Neural crest cell (in vitro differentiated cells): ENCODE measurements around the gene PIBF1. TPM values are rescaled to one million over a fixed set of nuclear protein-coding genes. Genes with fewer than 3 reads are reported as not detected.
"Not testable (repeated sequence)": the region's sequence is repeated elsewhere in the genome, so short reads cannot be mapped to it uniquely, and the experiment has no call there.

Experiments
- DNase-seq: peaks from one replicate; pipeline ENCODE4 v3.0.0; 2021; ENCODE audit warnings: low read depth, mixed read lengths, low spot score
- H3K27ac Mint-ChIP-seq: one replicate; pipeline ENCODE4 v1.8.0; 2021; ENCODE audit warnings: mild to moderate bottlenecking, mixed read lengths; ENCODE audit not compliant: unreplicated experiment
- H3K27me3 Mint-ChIP-seq: 2 replicates; pipeline ENCODE4 v1.8.0; 2021; ENCODE audit warnings: low read depth, mild to moderate bottlenecking, mixed read lengths
- H3K36me3 Mint-ChIP-seq: 2 replicates; pipeline ENCODE4 v1.8.0; 2021; ENCODE audit warnings: low read depth, mild to moderate bottlenecking, mixed read lengths
- H3K4me1 Mint-ChIP-seq: 2 replicates; pipeline ENCODE4 v1.8.0; 2021; ENCODE audit warnings: mixed read lengths
- H3K4me3 Mint-ChIP-seq: one replicate; pipeline ENCODE4 v1.8.0; 2021; ENCODE audit warnings: mild to moderate bottlenecking, mixed read lengths
- H3K9me3 Mint-ChIP-seq: 2 replicates; pipeline ENCODE4 v1.8.0; 2021; ENCODE audit warnings: mixed read lengths
- CTCF ChIP-seq: fragments of 200-600 bp; sonication (generic); conservative IDR thresholded peaks from 2 replicates; pipeline ENCODE4 v1.5.0; 2021; ENCODE audit warnings: antibody characterized with exemption, mild to moderate bottlenecking
- total RNA-seq: library from RNA; stranded (reverse); gene quantifications from 2 replicates; pipeline ENCODE4 v1.2.1, GENCODE V29; 2021

PIBF1 gene
- total RNA-seq, 1 donor from 2014 or later: 21.5 TPM

DNA sequence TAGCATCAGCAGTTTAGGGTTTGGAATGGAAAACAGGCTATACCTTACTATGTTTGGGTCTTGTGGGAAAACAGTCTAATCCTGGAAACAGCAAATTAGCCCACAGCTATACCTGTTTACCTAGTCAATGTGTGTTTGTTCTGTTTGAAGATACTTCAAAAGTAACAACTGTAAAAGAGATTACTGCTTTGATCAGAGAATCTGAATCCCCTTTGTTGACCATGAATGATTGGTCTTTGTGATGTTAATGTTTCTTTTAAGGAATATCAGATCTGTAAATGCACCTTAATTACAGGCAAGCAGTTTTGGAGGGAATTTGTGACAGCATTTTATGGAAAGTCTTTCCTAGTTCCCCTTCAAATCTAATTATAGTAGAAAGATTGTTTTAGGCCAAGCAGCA is 256.1 kb downstream of the PIBF1 start:
- no peak overlapping the region for H3K27ac Mint-ChIP-seq
- no peaks in the 10 kb centered on the region for H3K27me3 Mint-ChIP-seq
- no peaks in the 10 kb centered on the region for H3K4me1 Mint-ChIP-seq
- no peak for TF ChIP-seq CTCF
- no peak overlapping the region for H3K4me3 Mint-ChIP-seq
- H3K9me3 Mint-ChIP-seq: no peaks in the 10 kb centered on the region
- DNase-seq: no peak
- H3K36me3 Mint-ChIP-seq: no peaks in the 10 kb centered on the region

DNA sequence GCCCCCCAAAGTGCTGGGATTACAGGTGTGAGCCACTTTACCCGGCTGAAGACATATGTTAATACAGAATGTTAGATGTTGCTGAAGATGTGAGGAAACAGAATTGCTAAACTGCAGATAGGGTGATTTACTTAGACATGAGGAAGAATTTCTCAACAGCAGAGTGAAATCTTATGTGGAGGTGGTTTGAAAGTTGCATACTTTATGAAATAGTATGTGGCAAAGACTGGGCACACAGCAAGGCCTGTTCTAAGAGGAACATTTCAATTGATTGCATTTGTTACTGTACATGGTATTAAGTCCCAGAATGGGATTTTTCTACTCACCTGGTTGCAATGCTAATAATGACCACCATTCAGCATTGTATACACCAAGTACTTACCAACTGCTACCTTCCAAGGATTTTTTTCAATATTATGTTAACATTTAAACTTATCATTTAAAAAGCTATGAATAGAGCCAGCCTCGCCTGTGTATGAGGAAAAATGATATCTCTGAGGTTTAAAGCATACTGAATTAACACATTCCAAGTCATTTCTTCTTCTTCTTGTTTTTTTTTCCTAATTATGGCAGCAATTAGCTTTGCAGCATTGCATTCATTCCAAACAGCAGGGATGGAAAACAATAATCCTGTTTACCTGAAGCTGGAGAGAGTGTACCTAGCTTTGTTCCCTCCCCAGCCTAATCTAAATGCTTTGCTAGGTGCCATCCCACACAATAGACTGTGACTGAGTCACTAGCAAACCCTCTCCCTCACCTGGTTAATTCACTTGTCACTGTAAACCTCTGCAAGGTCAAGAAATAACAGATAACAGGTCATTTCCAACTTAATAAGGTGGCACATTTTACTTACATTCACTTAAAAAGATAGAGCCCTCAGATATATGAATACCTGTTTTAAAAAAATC is 257.5 kb downstream of the PIBF1 start:
- Mint-ChIP-seq H3K27me3 (no peaks in the 10 kb centered on the region), H3K27ac (no peak overlapping the region), H3K9me3 (no peaks in the 10 kb centered on the region), H3K4me1 (no peaks in the 10 kb centered on the region), H3K36me3 (no peaks in the 10 kb centered on the region), H3K4me3 (no peak overlapping the region)
- DNase-seq: no peak
- no peak for TF ChIP-seq CTCF

- DNase-seq: no peak
- H3K4me3 Mint-ChIP-seq: no peak overlapping the region
- no peaks in the 10 kb centered on the region for H3K36me3 Mint-ChIP-seq
- no peak overlapping the region for H3K27ac Mint-ChIP-seq
- no peaks in the 10 kb centered on the region for H3K9me3 Mint-ChIP-seq
- H3K4me1 Mint-ChIP-seq: no peaks in the 10 kb centered on the region
- H3K27me3 Mint-ChIP-seq: no peaks in the 10 kb centered on the region
- no peak for TF ChIP-seq CTCF
Measured at GRCh38 chr13:73040484-73040883, 258.6 kb downstream of the PIBF1 start.

- no peaks in the 10 kb centered on the region for H3K36me3 Mint-ChIP-seq
- H3K4me3 Mint-ChIP-seq: no peak overlapping the region
- H3K27me3 Mint-ChIP-seq: no peaks in the 10 kb centered on the region
- H3K27ac Mint-ChIP-seq: no peak overlapping the region
- no peak for DNase-seq
- no peaks in the 10 kb centered on the region for H3K9me3 Mint-ChIP-seq
- no peaks in the 10 kb centered on the region for H3K4me1 Mint-ChIP-seq
- no peak for TF ChIP-seq CTCF
Measured at GRCh38 chr13:73040968-73041596, 259.1 kb downstream of the PIBF1 start.

DNA sequence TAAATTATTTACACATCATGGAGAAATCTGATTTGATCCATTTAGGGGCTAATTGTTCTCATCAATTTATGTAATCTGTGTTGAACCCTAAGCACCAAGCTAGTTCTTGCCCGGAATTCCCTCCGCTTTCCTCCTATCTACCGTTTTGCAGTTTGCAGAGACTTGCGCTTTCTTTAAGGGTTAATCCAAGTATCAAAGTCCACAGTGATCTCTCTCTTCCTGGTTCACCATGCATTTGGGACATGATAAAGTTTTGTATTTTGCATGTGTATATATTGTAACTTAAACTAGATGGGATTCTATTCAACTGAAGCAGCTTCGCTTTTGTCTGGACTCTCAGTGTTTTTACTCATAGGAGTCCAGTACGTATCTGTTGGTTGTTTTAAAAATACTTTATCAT is 263.1 kb downstream of the PIBF1 start:
- no peak for TF ChIP-seq CTCF
- DNase-seq: no peak
- Mint-ChIP-seq H3K36me3 (no peaks in the 10 kb centered on the region), H3K4me1 (no peaks in the 10 kb centered on the region), H3K27me3 (no peaks in the 10 kb centered on the region), H3K27ac (no peak overlapping the region), H3K4me3 (no peak overlapping the region), H3K9me3 (no peaks in the 10 kb centered on the region)

DNA sequence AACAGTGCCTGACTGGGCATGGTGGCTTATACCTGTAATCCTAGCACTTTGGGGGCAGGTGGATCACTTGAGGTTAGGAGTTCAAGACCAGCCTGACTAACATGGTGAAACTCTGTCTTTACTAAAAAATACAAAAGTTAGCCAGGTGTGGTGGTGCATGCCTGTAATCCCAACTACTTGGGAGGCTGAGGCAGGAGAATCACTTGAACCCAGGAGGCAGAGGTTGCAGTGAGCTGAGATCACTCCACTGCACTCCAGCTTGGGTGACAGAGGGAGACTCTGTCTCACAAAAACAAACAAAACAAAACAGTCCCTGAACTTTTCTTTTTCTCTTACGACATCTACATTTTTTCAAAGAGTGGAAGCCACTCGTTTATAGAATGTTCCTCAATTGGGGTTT is 266.7 kb downstream of the PIBF1 start:
- not testable (repeated sequence) for H3K4me1 Mint-ChIP-seq, DNase-seq, H3K9me3 Mint-ChIP-seq, H3K27ac Mint-ChIP-seq, H3K36me3 Mint-ChIP-seq, H3K27me3 Mint-ChIP-seq, H3K4me3 Mint-ChIP-seq
